Erythroblast (primary cell): ENCODE measurements around the gene NUP54.

Experiments used
- DNase-seq, 2 experiments: peaks; one replicate each; lab custom pipeline; 2025; lab: John Stamatoyannopoulos, UW
- GATA1 ChIP-seq: IDR thresholded peaks from 2 replicates; pipeline ENCODE4 v1.6.1; 2011; ENCODE audit warnings: low read depth, mild to moderate bottlenecking, control low read depth, low read length, moderate library complexity
- POLR2A ChIP-seq: IDR thresholded peaks from 2 replicates; pipeline ENCODE4 v1.6.1; 2011; ENCODE audit warnings: mild to moderate bottlenecking, low read length

Gene NUP54

DNA sequence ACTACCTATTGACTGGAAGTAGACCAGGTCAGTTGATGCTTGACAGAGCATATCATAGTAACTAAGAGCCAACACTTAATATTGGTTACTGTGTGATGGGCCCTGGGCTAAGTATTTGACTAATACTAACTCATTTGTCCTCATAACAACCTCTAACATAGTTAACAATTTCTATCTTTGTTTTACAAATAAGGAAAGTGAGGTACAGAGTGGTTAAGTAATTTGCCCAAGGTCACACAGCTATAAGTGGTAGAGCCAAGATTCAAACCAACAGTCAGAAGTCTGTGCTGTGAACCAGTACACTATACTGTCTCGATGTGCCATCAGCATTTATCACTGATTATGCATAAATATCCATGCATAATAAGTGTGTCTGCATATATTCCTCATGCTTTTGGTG is 27.1 kb upstream of the NUP54 start:
- DNase-seq, result no peak
- TF ChIP-seq GATA1, result no peak
- no peak for TF ChIP-seq POLR2A

DNA sequence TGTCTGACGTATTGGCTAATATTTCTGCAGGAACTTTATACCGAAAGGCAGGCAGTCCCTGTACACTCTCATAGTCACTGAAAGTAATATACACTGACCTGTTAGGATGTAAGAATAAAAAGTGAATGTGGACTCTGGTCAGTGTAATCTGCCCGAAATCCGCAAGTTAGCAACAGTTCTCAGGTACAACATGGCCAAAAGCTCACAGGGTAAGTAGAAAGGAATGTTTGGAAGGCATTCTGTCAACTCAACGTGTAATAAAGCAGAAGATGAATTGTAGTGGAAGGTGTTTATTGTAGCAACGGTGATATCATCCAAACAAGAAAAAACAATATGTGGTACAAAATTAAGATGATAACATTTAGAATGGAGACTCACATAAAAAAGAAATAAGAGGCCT is 26.0 kb upstream of the NUP54 start:
- TF ChIP-seq POLR2A (no peak), GATA1 (no peak)
- no peak for DNase-seq

GRCh38 chr4:76168688-76169087 is 20.5 kb upstream of the NUP54 start:
- no peak for DNase-seq
- TF ChIP-seq GATA1 (no peak), POLR2A (no peak)

DNA sequence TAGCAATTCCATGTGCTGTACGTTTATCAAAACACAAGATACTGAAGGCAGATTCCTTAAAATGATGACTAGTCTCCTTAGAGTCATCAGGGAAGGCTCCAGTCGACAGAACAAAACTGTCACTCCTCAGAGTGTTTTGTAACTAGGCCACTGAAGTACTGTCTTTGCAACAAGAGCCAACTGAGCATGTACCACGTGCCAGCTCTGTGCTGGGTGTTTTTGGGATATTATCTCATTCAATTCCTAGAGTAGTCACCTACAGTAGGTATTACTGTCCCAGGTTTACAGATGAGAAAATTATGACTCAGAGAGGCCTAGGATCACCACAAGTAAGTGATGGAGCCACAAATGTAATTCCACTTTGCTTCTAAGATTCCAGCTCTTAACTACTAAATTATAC is 18.3 kb upstream of the NUP54 start:
- TF ChIP-seq GATA1, result no peak
- TF ChIP-seq POLR2A, result no peak
- no peak for DNase-seq

GRCh38 chr4:76160355-76160754 is 12.2 kb upstream of the NUP54 start:
- TF ChIP-seq POLR2A (no peak), GATA1 (no peak)

DNA sequence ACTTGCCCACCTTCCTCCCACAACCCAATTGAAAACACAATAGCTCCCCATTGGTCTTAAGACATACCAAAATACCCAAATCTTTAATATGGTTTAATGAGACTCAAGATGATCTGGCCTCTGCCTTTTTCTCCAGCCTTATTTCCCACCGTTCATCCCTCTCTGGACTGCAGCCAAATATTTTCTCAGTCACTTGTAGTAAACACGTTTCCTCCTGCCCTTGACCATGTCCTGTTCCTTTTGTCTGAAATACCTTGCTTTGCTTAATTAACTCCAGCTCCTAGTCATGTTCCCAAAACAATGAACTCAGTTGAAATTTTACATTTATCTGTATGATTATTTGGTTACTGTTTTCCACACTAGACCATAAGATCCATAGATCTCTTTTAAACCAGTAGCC is 8.4 kb upstream of the NUP54 start:
- peak in 1 of 2 experiments; percentile 31 for DNase-seq

More at GRCh38 chr4:76160355-76160754, 12.2 kb upstream of the NUP54 start:
- no peak for DNase-seq

GRCh38 chr4:76155979-76156378 is 7.8 kb upstream of the NUP54 start:
- no peak for TF ChIP-seq GATA1
- no peak for DNase-seq

More for the DNA sequence above, 8.4 kb upstream of the NUP54 start:
- TF ChIP-seq GATA1 (no peak), POLR2A (no peak)

DNA sequence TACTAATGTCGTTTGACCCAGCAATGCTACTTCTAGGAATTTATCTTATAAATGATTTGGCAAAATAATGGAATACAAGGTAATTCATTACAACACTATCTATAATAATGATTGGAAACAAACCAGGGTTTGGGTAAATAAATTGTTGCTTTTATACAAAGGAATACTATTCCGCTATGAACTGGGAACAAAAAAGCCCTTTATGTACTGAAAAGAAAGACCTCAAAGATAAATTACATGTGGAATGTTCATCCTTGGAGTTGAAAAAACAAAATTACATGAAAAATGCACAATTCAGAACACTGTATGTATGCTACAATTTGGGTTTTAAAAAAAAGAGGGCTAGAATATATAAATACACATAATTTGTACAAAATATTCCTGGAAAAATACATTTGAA is 5.2 kb upstream of the NUP54 start:
- DNase-seq, result no peak
- TF ChIP-seq POLR2A (no peak), GATA1 (no peak)

GRCh38 chr4:76147454-76148141 is 599 bp downstream of the NUP54 start:
- DNase-seq, result peak; percentile 87 to 89

DNA sequence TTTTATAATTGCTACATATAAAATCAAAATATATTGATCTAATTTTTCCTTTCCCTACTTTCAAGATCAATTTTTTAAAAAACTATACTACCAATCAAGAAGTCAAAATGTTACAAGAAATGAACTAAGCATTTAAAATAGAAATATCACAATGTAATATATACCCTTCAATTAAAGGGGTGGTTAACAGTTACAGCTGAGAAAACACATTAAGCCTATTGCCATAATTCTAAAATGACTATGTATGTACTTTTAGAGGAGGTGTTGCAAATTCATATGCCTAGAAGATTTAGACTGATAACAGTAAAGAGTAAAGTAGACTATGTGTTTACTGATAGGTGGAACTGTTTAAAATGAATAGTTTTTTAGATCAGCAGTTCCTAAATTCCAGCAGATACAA is 3.7 kb downstream of the NUP54 start:
- no peak for TF ChIP-seq GATA1
- TF ChIP-seq POLR2A, result no peak
- DNase-seq, result no peak

More at GRCh38 chr4:76147454-76148141, 599 bp downstream of the NUP54 start:
- TF ChIP-seq POLR2A (no peak), GATA1 (no peak)

DNA sequence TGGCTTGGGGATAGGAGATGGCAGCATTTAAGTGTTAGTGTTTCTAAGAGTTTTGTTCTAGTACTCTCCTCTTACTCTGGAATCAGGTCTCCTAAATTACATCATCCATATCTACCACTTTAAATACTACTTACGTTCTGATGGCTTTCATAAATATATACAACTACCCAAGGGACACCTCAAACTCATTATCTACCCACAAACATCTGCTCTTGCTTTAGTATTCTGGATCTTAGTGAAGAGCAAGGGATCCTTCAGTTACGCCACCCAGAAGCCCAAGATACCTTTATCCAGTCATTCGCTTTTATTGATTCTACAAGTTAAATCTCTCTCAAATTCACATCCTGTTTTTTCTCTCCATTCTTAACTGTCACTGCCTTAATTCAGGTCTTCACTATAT is 7.0 kb downstream of the NUP54 start:
- TF ChIP-seq GATA1 (no peak), POLR2A (no peak)
- DNase-seq, result peak in 1 of 2 experiments; percentile 20

- no peak for TF ChIP-seq GATA1
- TF ChIP-seq POLR2A, result no peak
- DNase-seq, result no peak
These were observed 20.4 kb downstream of the NUP54 start for GRCh38 chr4:76127754-76128153.

DNA sequence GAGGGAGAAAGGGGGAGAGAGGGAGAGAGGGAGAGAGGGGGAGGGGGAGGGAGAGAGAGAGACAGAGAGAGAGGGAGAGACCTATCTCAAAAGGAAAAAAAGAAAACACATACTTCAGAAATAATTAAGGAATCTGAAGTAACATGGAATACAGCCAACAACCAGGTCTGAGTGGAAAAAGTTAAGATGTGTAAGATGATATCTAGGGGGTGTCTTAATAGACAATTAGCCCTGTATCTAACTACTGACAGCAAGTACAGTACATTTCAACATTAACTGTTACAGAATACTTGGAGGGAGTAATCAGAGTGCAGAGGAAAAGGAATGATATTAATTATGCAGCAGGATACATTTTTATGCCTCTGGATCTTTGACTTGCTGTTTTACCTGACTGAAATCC is 22.4 kb downstream of the NUP54 start:
- no peak for TF ChIP-seq GATA1
- TF ChIP-seq POLR2A, result no peak
- DNase-seq, result peak in 1 of 2 experiments; percentile 4

- TF ChIP-seq GATA1 (no peak), POLR2A (no peak)
These were observed 28.0 kb downstream of the NUP54 start for GRCh38 chr4:76120199-76120598.

GRCh38 chr4:76117536-76117935 is 30.7 kb downstream of the NUP54 start:
- no peak for DNase-seq
- TF ChIP-seq GATA1 (no peak), POLR2A (no peak)

More at GRCh38 chr4:76120199-76120598, 28.0 kb downstream of the NUP54 start:
- no peak for DNase-seq
